ENCODE results near the gene PDSS2.
"Not testable (repeated sequence)": the region's sequence is repeated elsewhere in the genome, so short reads cannot be mapped to it uniquely, and the experiment has no call there.

The PDSS2 gene

GRCh38 chr6:107154131-107154800, 305.1 kb downstream of the PDSS2 start:
- DNase-seq (ENCODE audit: low read depth): no peak

DNA sequence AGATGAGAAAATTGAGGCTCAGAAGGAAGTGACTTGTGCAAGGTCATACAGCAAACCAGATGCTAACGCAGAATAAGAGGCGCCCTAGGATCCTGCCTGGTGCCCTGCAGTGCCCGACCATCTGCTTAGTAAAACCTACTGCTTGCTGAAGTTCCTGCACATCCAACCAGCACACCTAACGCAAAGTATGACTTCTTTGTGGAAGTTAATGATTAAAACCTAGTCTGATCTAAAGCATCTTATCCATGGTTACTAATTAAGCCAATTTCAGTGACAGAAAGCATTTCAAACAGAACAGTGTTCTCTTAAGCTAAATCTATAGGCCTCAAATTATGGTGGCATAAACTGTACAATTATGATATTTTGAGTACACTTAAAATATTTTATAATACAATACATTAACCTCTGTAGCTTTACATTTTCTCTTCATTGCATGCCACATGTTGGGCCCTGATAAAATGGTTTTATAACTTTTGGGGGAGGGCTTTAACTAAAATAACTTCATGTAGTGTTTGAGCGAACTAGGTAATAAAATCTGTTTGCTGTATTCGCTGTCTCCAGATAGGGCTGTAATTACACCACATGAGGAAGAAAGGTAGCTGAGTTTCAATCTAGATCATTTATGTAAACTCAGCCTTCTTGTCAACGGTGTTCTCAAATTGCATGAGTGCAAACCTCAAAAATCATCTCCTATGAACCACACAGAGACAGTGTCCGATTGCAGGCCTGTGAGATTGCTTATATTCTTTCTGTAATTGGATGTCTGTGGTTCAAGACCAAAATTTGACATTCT, 306.5 kb downstream of the PDSS2 start:
- DNase-seq (ENCODE audit: low read depth): no peak

- no peak for DNase-seq (ENCODE audit: low read depth)
Measured at GRCh38 chr6:107144666-107145065, 314.7 kb downstream of the PDSS2 start.

GRCh38 chr6:107144014-107144413, 315.4 kb downstream of the PDSS2 start:
- DNase-seq (ENCODE audit: low read depth): no peak

- no peak for DNase-seq (ENCODE audit: low read depth)
Measured at GRCh38 chr6:107140581-107140980, 318.8 kb downstream of the PDSS2 start.

DNA sequence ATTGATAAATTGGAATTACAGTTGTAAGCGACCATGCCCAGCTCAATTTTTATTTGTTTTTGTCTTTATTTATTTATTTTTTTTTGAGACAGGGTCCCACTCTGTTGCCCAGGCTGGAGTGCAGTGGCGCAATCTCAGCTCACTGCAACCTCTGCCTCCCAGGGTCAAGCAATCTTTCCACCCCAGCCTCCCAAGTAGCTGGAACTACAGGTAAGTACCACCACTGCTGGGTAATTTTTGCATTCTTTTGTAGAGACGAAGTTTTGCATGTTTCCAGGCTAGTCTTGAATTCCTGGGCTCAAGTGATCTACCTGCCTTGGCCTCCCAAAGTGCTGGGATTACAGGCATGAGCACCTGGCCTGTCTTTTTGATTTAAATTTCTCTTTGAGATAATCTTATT, 323.0 kb downstream of the PDSS2 start:
- DNase-seq (ENCODE audit: low read depth): not testable (repeated sequence)

GRCh38 chr6:107135048-107135680, 324.2 kb downstream of the PDSS2 start:
- not testable (repeated sequence) for DNase-seq (ENCODE audit: low read depth)

DNA sequence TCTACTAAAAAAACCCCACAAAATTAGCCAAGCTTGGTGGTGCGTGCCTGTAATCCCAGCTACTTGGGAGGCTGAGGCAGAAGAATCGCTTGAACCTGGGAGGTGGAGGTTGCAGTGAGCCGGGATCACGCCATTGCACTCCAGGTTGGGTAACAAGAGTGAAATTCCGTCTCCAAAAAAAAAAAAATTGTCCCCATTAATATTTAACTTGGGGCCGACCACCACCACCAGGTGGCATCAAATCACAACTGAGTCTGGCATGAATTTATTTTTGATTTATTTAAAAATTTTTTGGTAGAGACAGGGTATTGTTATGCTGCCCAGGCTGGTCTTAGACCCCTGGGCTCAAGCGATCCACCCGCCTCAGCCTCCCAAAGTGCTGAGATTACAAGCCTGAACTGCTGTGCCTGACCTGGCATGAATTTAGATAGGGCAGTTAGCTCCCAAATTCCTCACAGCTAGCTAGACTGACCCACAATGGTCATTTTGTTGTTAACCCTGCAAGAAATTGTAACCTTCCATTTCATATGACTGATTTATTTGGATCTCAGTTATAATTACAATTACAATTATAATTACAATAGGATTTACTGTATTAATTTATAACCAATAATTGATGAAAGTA, 326.9 kb downstream of the PDSS2 start:
- no peak for DNase-seq (ENCODE audit: low read depth)

GRCh38 chr6:107129370-107129925, 329.9 kb downstream of the PDSS2 start:
- DNase-seq (ENCODE audit: low read depth): no peak

DNA sequence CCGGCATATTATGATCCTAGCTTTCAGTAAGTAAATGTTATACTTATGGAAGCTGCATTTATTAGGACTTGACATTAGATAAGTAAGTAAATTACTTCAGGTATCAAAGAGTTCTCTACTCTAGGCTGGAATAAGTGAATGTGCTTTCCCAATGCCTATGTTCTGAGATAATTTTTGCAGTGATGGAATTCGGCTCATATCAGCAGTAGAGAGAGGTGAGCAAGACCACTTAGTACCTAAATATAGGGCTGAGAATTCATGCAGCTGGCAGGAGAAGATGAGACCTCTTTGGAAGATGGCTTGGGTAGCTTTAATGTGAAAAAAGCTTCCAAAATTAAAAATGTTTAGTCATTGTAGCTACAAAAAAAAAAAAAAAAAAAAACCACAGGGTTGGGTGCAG, 330.8 kb downstream of the PDSS2 start:
- no peak for DNase-seq (ENCODE audit: low read depth)

- no peak for DNase-seq (ENCODE audit: low read depth)
Measured at GRCh38 chr6:107128175-107128574, 331.2 kb downstream of the PDSS2 start.

DNA sequence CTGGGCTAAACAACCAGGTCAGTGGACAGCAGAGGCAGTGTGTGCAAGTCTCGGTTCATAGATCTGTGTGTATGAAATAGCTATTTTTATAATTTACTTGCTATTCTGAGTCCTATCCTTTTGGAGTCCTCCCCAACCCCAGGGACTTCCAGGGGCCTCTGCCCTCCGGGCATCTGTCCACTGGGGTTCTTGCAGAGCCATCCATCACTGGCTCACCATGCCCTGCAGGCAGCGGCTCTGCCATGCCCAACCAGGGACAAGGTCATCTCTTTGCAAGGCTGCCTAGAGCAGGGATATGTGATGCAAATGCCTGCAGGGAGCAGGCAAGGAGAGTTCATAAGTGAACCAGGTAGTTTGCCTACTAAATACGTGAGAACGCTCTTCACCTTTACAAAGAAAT, 333.6 kb downstream of the PDSS2 start:
- no peak for DNase-seq (ENCODE audit: low read depth)

DNA sequence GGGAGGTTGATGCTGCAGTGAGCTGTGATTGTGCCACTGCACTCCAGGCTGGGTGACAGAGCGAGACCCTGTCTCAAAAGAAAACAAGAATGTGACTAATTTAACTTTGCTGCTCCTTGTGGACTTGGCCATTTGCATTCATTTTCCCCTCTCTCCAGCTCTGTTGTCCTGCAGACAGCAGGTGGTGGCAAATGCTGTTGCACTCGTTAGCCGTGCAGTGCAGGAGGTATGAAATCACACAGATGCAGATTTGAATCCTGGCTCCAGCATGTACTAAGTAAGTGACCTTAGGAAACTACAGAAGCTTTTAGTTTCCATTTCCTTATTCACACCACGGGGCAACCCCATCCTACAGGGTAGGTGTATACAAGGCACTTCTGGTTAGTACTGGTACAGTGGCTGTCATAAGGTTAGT, 334.4 kb downstream of the PDSS2 start:
- DNase-seq (ENCODE audit: low read depth): no peak

GRCh38 chr6:107123501-107123900, 335.9 kb downstream of the PDSS2 start:
- no peak for DNase-seq (ENCODE audit: low read depth)

GRCh38 chr6:107122748-107123147, 336.6 kb downstream of the PDSS2 start:
- DNase-seq (ENCODE audit: low read depth): no peak

DNA sequence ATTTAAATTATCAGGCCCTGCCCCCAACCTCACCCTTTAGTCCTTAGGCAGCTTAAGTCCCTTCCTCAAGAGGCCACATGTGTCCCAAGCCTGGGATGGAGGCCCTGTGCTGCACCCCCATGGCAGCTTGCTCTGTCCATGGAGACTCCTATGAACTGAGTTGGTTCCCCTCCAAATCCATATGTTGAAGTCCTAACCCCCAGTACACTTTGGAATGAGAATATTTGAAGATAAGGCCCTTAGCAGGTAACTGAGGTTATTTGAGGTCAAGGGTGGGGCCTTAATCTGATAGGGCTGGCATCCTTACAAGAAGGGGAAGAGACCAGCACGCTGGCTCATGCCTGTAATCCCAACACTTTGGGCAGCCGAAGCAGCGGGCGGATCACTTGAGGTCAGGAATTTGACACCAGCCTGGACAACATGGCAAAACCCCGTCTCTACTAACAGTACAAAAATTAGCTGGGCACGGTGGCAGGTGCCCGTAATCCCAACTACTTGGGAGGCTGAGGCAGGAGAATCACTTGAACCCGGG, 337.3 kb downstream of the PDSS2 start:
- DNase-seq (ENCODE audit: low read depth): no peak

GRCh38 chr6:107121266-107121665, 338.1 kb downstream of the PDSS2 start:
- no peak for DNase-seq (ENCODE audit: low read depth)

DNA sequence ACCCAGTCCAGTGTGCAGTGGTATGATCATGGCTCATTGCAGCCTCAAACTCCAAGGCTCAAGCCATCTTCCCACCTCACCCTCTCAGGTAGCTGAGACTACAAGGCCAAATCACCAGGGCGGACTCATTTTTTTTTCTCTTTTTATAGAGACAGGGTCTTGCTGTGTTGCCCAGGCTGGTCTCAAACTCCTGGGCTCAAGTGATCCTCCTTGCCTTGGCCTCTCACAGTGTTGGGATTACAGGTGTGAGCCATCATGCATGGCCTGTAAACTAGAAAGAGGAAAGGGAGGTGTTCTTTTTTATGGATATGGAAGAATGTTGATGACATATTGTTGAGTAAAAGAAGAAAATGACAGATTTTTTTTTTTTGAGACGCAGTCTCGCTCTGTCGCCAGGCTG, 339.0 kb downstream of the PDSS2 start:
- no peak for DNase-seq (ENCODE audit: low read depth)

DNA sequence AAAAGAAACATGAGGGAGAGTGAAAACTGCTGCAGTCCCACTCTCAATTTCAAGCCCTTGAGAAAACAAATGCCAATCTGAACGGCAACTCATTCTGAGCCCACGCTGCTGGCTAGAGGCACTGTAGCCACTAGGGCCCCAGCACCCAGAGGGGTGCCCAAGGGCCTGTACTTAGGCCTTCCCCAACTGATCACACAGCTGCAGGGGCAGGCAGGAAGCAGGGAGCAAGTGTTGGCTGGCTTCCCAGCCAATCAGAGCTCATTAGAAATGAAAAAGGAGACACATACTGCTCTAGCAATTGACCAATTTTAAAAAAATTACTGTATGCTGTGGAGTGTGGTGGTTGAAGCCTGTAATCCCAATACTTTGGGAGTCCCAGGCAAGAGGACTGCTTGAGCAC, 340.4 kb downstream of the PDSS2 start:
- DNase-seq (ENCODE audit: low read depth): no peak

DNA sequence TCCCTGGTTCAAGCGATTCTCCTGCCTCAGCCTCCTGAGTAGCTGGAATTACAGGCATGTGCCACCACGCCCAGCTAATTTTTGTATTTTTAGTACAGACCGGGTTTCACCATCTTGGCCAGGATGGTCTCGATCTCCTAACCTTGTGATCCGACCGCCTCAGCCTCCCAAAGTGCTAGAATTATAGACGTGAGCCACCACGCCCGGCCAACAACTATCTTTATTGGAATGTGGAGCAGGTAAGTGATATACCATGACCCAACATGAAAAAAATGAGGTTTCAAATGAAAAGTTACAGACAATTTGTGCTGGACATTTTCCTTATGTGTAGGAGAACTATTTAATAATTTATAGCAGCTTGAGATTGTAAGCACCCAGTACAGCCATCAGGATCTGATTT, 340.8 kb downstream of the PDSS2 start:
- DNase-seq (ENCODE audit: low read depth): not testable (repeated sequence)

DNA sequence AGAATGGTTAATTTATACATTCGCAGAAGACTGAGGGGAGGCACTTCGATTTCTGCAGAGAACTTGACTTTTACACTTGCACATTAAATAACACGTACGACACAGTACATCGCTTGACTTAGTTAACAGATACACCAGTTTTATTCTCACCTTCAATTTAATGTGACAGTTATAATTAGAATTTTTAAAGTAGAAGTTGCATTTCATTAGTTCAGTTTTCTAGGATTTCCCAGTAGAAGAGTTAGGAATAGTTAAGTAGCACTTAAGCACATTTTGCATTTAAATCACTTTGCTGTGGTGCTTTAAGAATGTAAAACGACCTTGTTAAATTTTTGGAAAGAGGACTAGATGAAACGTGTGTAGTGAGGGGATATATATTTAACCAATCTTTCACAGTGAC, 342.4 kb downstream of the PDSS2 start:
- DNase-seq (ENCODE audit: low read depth): no peak

DNA sequence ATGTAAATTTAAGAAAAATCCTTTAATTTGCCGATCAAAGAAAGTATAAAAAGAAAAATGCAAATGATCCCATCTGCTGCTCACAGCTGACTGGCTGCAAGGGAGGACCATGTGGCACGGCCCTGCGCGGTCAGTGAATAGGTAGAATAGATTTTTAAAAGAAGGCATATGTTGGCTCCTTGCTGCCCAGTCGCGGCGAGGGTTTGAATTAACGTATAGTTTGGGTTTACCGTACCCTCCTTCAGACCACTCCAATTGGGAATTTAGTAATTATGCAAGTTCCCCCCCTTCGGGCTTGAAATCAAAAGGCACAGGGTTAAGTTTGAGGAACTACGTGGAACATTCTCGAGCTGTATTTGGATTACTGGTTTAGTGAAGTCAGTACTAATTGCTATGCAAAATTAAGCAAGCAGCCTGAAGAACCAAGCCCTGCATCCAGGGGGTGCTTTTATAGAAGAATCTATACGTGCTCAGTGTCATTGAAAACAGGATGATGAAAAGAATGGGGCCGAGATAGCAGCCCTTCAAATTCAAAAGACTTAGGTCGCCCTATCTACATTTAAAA, 343.0 kb downstream of the PDSS2 start:
- no peak for DNase-seq (ENCODE audit: low read depth)
